Ascending aorta (tissue), 2 donors: Measurements from ENCODE around the gene SEC23B. TPM values are rescaled to one million over a fixed set of nuclear protein-coding genes. Genes with fewer than 3 reads are reported as not detected.

ENCODE experiments used
- DNase-seq, 2 donors: peaks; one replicate each; pipeline ENCODE4 v3.0.0-alpha.2; 2019; ENCODE audit warnings: low spot score in 2 of 2
- H3K27ac ChIP-seq, 2 donors: fragments of 200-600 bp; sonication (generic); one replicate each; pipeline ENCODE4 v1.5.1; 2016 to 2017; ENCODE audit warnings: mild to moderate bottlenecking in 1 of 2
- H3K27me3 ChIP-seq: fragments of 200-600 bp; sonication (generic); one replicate; pipeline ENCODE4 v1.5.1; 2017
- H3K36me3 ChIP-seq, 2 donors: fragments of 200-600 bp; sonication (generic); one replicate each; pipeline ENCODE4 v1.5.1; 2016
- H3K4me1 ChIP-seq, 2 donors: fragments of 200-600 bp; sonication (generic); one replicate each; pipeline ENCODE4 v1.5.1; 2016 to 2017; ENCODE audit warnings: mild to moderate bottlenecking in 1 of 2
- H3K4me3 ChIP-seq, 2 donors: fragments of 200-600 bp; sonication (generic); one replicate each; pipeline ENCODE4 v1.5.1; 2016 to 2017; ENCODE audit warnings: mild to moderate bottlenecking in 1 of 2
- H3K9me3 ChIP-seq, 2 donors: fragments of 200-600 bp; sonication (generic); one replicate each; pipeline ENCODE4 v1.5.1; 2016
- intact Hi-C: fragments of 100-400 bp; cut with DNase I; formaldehyde crosslinking; loops from one replicate; pipeline ENCODE4 v1.15.1; 2023
- total RNA-seq: library from RNA; depleted of rRNA; stranded (reverse); fragments of >200 nt; gene quantifications from one replicate; pipeline ENCODE4 v1.1.0, GENCODE V29; 2016
- TF ChIP-seq, protein P1 (sequence below), 3 experiments: fragments of 200-600 bp in 2 of 3; fragments of 450-650 bp in 1 of 3; sonication (generic) in 2 of 3; IDR thresholded peaks; one replicate each; pipeline ENCODE4 v1.5.1; 2016 to 2019; ENCODE audit warnings: antibody characterized with exemption in 3 of 3, mild to moderate bottlenecking in 1 of 3, moderate library complexity in 1 of 3

Gene SEC23B
- total RNA-seq, 1 donor from 2014 or later: 21.8 TPM

DNA sequence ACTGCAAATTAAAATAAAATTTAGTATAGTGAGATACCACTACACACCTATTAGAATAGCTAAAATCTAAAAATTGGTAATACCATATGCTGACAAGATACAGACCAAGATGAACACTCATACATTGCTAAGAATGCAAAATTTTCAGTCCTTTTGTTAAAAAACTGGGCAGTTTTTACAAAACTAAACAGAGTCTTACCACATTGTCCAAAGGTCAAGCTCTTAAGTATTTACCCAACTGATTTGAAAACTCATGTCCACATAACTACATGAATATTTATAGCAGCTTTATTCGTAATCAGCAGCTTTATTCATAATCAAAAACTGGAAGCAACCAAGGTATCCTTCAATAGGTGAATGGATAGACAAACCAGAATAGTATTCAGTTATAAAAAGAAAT lies 30.5 kb upstream of the SEC23B start:
- TF ChIP-seq, protein P1, sequence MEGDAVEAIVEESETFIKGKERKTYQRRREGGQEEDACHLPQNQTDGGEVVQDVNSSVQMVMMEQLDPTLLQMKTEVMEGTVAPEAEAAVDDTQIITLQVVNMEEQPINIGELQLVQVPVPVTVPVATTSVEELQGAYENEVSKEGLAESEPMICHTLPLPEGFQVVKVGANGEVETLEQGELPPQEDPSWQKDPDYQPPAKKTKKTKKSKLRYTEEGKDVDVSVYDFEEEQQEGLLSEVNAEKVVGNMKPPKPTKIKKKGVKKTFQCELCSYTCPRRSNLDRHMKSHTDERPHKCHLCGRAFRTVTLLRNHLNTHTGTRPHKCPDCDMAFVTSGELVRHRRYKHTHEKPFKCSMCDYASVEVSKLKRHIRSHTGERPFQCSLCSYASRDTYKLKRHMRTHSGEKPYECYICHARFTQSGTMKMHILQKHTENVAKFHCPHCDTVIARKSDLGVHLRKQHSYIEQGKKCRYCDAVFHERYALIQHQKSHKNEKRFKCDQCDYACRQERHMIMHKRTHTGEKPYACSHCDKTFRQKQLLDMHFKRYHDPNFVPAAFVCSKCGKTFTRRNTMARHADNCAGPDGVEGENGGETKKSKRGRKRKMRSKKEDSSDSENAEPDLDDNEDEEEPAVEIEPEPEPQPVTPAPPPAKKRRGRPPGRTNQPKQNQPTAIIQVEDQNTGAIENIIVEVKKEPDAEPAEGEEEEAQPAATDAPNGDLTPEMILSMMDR (IDR thresholded peaks at IDR 0.05): no peak
- H3K9me3 ChIP-seq: no peaks in the 10 kb centered on the region
- H3K27me3 ChIP-seq: no peaks in the 10 kb centered on the region
- DNase-seq: no peak
- H3K27ac ChIP-seq: no peak overlapping the region
- H3K36me3 ChIP-seq: peaks cover 53 to 80% of the 10 kb centered on the region in 2 donors
- intact Hi-C loops: no loop called here
- no peak overlapping the region for H3K4me3 ChIP-seq
- H3K4me1 ChIP-seq: no peaks in the 10 kb centered on the region

DNA sequence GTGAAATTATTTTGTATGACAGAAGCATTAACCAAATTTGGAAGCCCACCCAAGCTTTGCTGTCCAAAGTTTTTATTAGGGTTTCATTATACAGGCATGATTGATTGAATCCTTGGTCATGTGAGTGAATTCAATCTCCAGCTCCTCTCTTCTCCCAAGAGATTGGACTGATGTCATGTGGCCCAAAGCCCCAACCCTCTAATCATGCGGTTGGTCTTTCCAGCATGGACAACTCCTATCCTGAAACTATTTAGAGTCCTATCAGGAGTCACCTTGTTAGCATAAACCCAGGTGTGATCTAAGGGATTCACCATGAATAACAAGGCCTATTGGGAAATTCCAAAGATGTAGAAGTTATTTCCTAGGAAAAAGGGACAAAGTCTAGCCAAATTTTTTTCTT lies 29.9 kb upstream of the SEC23B start:
- no peak overlapping the region for H3K4me3 ChIP-seq
- TF ChIP-seq, protein P1 (IDR thresholded peaks at IDR 0.05): no peak
- H3K9me3 ChIP-seq: no peaks in the 10 kb centered on the region
- peaks cover 58 to 86% of the 10 kb centered on the region in 2 donors for H3K36me3 ChIP-seq
- no peak overlapping the region for H3K27ac ChIP-seq
- intact Hi-C loops: no loop called here
- no peak for DNase-seq
- no peaks in the 10 kb centered on the region for H3K27me3 ChIP-seq
- no peaks in the 10 kb centered on the region for H3K4me1 ChIP-seq

DNA sequence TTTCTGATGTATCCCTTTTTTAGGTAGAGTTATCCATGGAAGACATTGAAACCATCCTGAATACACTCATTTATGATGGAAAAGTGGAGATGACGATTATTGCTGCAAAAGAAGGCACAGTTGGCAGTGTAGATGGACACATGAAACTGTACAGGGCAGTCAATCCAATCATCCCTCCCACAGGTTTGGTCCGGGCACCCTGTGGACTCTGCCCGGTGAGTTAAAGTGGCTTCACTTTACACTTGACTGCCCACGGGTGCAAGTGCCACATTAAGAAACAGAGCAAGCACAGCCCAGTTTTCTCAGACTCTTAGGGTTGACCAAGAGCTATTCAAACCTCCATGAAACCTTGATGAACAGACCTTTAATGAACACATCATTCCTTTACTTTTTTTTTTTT lies 26.1 kb upstream of the SEC23B start:
- DNase-seq: no peak
- TF ChIP-seq, protein P1 (IDR thresholded peaks at IDR 0.05): no peak
- intact Hi-C loops: no loop called here
- no peak overlapping the region for H3K4me3 ChIP-seq
- no peak overlapping the region for H3K27ac ChIP-seq
- no peaks in the 10 kb centered on the region for H3K4me1 ChIP-seq
- H3K9me3 ChIP-seq: no peaks in the 10 kb centered on the region
- no peaks in the 10 kb centered on the region for H3K27me3 ChIP-seq
- H3K36me3 ChIP-seq: peaks cover 60 to 82% of the 10 kb centered on the region in 2 donors

DNA sequence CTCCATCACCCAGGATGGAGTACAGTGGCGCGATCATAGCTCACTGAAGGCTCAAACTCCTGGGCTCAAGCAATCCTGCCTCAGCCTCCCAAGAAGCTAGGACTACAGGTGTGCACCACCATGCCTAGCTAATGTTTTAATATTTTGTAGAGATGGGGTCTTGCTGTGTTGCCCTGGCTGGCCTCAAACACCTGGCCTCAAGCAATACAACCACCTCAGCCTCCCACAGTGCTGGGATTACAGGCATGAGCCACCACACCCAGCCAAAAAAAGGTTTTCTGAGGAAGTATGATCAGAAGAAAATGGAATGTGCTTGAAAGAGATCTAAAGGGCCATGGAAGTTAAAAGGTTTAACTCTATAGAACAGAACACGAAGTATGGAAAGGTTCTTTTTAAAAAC lies 19.4 kb upstream of the SEC23B start:
- H3K36me3 ChIP-seq: peaks cover 41 to 65% of the 10 kb centered on the region in 2 donors
- no peak for DNase-seq
- H3K27me3 ChIP-seq: no peaks in the 10 kb centered on the region
- TF ChIP-seq, protein P1 (IDR thresholded peaks at IDR 0.05): no peak
- H3K27ac ChIP-seq: no peak overlapping the region
- intact Hi-C loops: no loop called here
- H3K4me1 ChIP-seq: no peaks in the 10 kb centered on the region
- H3K9me3 ChIP-seq: no peaks in the 10 kb centered on the region
- no peak overlapping the region for H3K4me3 ChIP-seq

DNA sequence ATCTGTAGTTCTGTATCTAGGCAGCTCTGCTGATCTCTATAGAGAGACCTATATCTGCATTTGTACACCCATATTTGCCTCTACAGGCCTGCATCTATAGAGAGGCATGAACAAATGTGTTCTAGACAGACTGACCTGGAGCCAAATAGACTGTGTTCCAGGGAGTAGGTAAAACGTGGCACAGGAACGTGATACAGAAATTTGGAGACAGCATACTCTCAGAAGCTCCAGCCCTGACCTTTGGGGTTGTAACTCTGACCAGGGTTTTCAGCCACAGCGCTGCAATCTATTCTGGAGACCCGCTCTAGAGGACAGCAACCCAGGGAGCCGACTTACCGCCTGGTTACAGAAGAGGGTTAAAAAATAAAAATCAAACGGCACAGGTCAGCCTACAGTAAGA lies 11.7 kb upstream of the SEC23B start:
- H3K27me3 ChIP-seq: no peaks in the 10 kb centered on the region
- intact Hi-C loops: no loop called here
- DNase-seq: no peak
- H3K36me3 ChIP-seq: peaks cover 10 to 18% of the 10 kb centered on the region in 2 donors
- H3K4me1 ChIP-seq: peaks cover 0 to 6% of the 10 kb centered on the region in 2 donors
- peak overlapping the region; percentile 75 to 83 for H3K4me3 ChIP-seq
- H3K27ac ChIP-seq: no peak overlapping the region
- no peaks in the 10 kb centered on the region for H3K9me3 ChIP-seq
- TF ChIP-seq, protein P1 (IDR thresholded peaks at IDR 0.05): no peak
